GM12878 (cell line): ENCODE measurements around the gene TPPP3. TPM values are rescaled to one million over a fixed set of nuclear protein-coding genes. Genes with fewer than 3 reads are reported as not detected.

Experiments
- ATAC-seq: fragments of 200-7000 bp; cut with Tn5 transposase; 3 replicates; pipeline ENCODE4 v1.9.1; 2020; ENCODE audit warnings: mild to moderate bottlenecking, moderate library complexity
- BruUV-seq: library from RNA; stranded (reverse); fragments of 400-500 nt; replicated peaks from 2 replicates; lab custom pipeline; 2021; lab: Mats Ljungman, UMichigan
- CTCF ChIA-PET: fragments of 300-600 bp; sonication (Branson Sonifier 250); formaldehyde crosslinking; extraction: SDS; loops from one replicate; lab custom pipeline; 2021; ENCODE audit warnings: inconsistent platforms; lab: Yijun Ruan, JAX
- POLR2A ChIA-PET: fragments of 350-600 bp; formaldehyde crosslinking; extraction: SDS; loops from one replicate; lab custom pipeline; 2021; ENCODE audit warnings: inconsistent platforms; lab: Charles Lee
- RAD21 ChIA-PET: fragments of 300-600 bp; sonication (Branson Sonifier 250); formaldehyde crosslinking; loops from one replicate; lab custom pipeline; 2023; ENCODE audit warnings: antibody characterized with exemption; ENCODE audit not compliant: unreplicated experiment; lab: Charles Lee
- SMC1A ChIA-PET: fragments of 300-600 bp; sonication (Branson Sonifier 250); formaldehyde crosslinking; loops from one replicate; lab custom pipeline; 2023; ENCODE audit not compliant: unreplicated experiment, uncharacterized antibody; lab: Charles Lee
- DNase-seq: peaks from one replicate; pipeline ENCODE4 v3.0.0-alpha.2; 2011; ENCODE audit warnings: low read depth, low spot score
- FAIRE-seq: peaks from 3 replicates; lab custom pipeline; 2011; peaks lifted over from hg19 to GRCh38; lab: Jason Lieb, UNC
- H2AFZ ChIP-seq: 2 replicates; pipeline ENCODE4 v1.6.0; 2011; ENCODE audit warnings: low read depth, low read length, control low read depth; ENCODE audit not compliant: control insufficient read depth
- H3K27ac ChIP-seq: 2 replicates; pipeline ENCODE4 v1.5.1; 2011; ENCODE audit warnings: control low read depth; ENCODE audit not compliant: control insufficient read depth, insufficient read depth
- H3K27me3 ChIP-seq, 2 experiments: replicated peaks in 1 of 2; 2 replicates each; pipeline versions ENCODE4 v1.6.0 to v1.6.1; 2011; ENCODE audit warnings: low read length in 1 of 2; ENCODE audit not compliant: control insufficient read depth in 2 of 2, insufficient read depth in 2 of 2
- H3K36me3 ChIP-seq, 2 experiments: 2 replicates each; pipeline ENCODE4 v1.5.1; 2011; ENCODE audit warnings: low read length in 1 of 2; ENCODE audit not compliant: control insufficient read depth in 2 of 2, insufficient read depth in 2 of 2
- H3K4me1 ChIP-seq: 2 replicates; pipeline ENCODE4 v1.6.1; 2011; ENCODE audit warnings: mild to moderate bottlenecking, low read length, moderate library complexity, mixed read lengths; ENCODE audit not compliant: control insufficient read depth, insufficient read depth
- H3K4me2 ChIP-seq: 2 replicates; pipeline ENCODE4 v1.6.0; 2011; ENCODE audit warnings: control low read depth; ENCODE audit not compliant: control insufficient read depth, insufficient read depth
- H3K4me3 ChIP-seq: fragments of 200-600 bp; sonication (generic); 2 replicates; pipeline ENCODE4 v1.5.1; 2016
- H3K79me2 ChIP-seq: 2 replicates; pipeline ENCODE4 v1.6.0; 2011; ENCODE audit warnings: low read length; ENCODE audit not compliant: control insufficient read depth, insufficient read depth
- H3K9ac ChIP-seq: 2 replicates; pipeline ENCODE4 v1.8.0; 2011; ENCODE audit warnings: low read length, control low read depth, mixed read lengths; ENCODE audit not compliant: control insufficient read depth, insufficient read depth
- H3K9me3 ChIP-seq: replicated peaks from 3 replicates; pipeline ENCODE4 v1.5.1; 2011; ENCODE audit warnings: mild to moderate bottlenecking, low read length; ENCODE audit not compliant: control insufficient read depth, insufficient read depth
- H4K20me1 ChIP-seq: 2 replicates; pipeline ENCODE4 v1.6.0; 2011; ENCODE audit not compliant: control insufficient read depth, insufficient read depth
- FOS ChIP-seq: IDR thresholded peaks from 3 replicates; pipeline ENCODE4 v1.6.1; 2011; ENCODE audit warnings: borderline replicate concordance; ENCODE audit not compliant: insufficient read length; ENCODE audit errors: extremely low read depth
- HDAC2 ChIP-seq: fragments of 200-600 bp; sonication (generic); IDR thresholded peaks from 2 replicates; pipeline ENCODE4 v1.6.1; 2017
- HDGF ChIP-seq: fragments of 450-650 bp; IDR thresholded peaks from 2 replicates; pipeline ENCODE4 v1.6.1; 2016; ENCODE audit warnings: antibody characterized with exemption
- POU2F2 ChIP-seq: IDR thresholded peaks from 3 replicates; pipeline ENCODE4 v1.6.1; 2011; ENCODE audit warnings: low read depth, mild to moderate bottlenecking, low read length, borderline replicate concordance
- WGBS: methylation state at CpG from one replicate; pipeline ENCODE4 v1.1.6; 2016; ENCODE audit warnings: low lambda C conversion rate; ENCODE audit not compliant: insufficient replicate concordance, insufficient coverage; ENCODE audit errors: missing lambda C conversion rate; 5-methylcytosine and 5-hydroxymethylcytosine counted together
- in situ Hi-C: fragments of 300-500 bp; cut with MboI; formaldehyde crosslinking; loops from 9 replicates; pipeline ENCODE4 v1.14.3; 2018; ENCODE audit warnings: mixed read lengths
- intact Hi-C: fragments of 100-400 bp; cut with micrococcal nuclease; formaldehyde crosslinking; loops from one replicate; pipeline ENCODE4 v1.14.2; 2022; ENCODE audit not compliant: unreplicated experiment
- polyA plus RNA-seq, 11 experiments: library from polyadenylated mRNA; depleted of rRNA in 4 of 11; unstranded in 6 of 11; stranded (reverse) in 5 of 11; fragments of >200 nt; fragmentation: Nextera tagmentation in 4 of 11; fragmentation: Illumina TruSeq in 1 of 11; extraction: Ambion mirVana in 4 of 11; extraction: Trizol in 1 of 11; gene quantifications; 1 replicate in 1 of 11; 2 replicates in 10 of 11; pipeline versions ENCODE4 v1.2.1 to v1.2.3, GENCODE V29; 2011 to 2016; ENCODE audit warnings: inconsistent platforms in 2 of 11, missing spikeins in 2 of 11, low read depth in 1 of 11
- total RNA-seq, 4 experiments: library from RNA; depleted of rRNA in 3 of 4; stranded (reverse); fragments of >200 nt in 3 of 4; fragmentation: Illumina TruSeq in 1 of 4; extraction: Trizol in 1 of 4; gene quantifications; 2 replicates each; pipeline versions ENCODE4 v1.2.1 to v1.2.3, GENCODE V29; 2013 to 2021
- TF ChIP-seq, protein P1 (sequence below): fragments of 450-650 bp; IDR thresholded peaks from 2 replicates; pipeline ENCODE4 v1.6.1; 2017; ENCODE audit warnings: mild to moderate bottlenecking, low read depth, inconsistent platforms; ENCODE audit not compliant: poor library complexity, severe bottlenecking

TPPP3 gene
- total and polyA plus RNA-seq, 10 of the 15 experiments (the other 5 are each of a cell fraction or from before 2014, with no cell fraction given), result 0.14 TPM; not detected in 9

DNA sequence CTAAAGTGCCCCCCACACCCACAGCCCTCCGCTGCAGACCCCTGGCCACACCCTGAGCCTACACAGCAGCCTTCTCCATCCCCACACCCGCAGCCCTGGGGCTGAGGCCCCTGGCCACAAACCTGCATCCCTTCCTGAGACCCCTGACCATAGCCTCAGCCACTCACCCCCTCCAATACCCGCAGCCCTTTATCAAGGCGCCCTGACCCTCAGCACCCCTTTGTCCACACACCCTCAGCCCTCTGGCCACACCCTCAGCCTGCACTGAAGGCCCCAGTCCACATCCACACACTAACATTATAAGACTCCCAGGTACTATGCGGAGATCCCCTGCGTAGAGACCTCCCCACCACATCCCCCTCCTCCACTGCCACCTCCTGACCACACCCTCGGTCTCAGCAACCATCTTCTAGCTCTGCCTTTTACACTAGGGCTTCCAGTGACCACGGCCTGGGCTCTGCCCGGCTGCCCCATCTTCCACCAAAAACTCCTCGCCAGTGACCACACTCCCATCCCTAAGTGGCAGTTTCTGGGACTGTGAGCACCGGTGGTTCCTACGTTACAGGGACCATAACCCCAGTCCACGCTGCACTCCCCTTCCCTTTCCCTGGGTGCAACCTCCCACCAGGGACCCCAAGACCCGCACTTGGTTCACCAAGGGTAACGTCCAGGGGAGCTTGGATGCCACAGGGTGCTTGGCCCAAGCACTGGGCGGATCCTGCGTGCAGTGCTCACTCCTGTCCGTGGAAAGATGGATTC lies 818 bp downstream of the TPPP3 start:
- FAIRE-seq (no peak), ATAC-seq (no peak), DNase-seq (no peak)
- no peak overlapping the region for H3K4me2 ChIP-seq
- 64% methylated on average over 18 of the region's 18 CpGs for WGBS
- no peak overlapping the region for H3K9ac ChIP-seq
- ChIA-PET SMC1A (interaction anchor here (0.9 kb wide), 1 partner anchor 132 kb away, joined by 3 read pairs; no protein-coding TSS in a partner anchor), POLR2A (no interaction called here), CTCF (interaction anchor here (0.6 to 1.3 kb wide), 2 partner anchors 111 to 171 kb away, joined by 3 read pairs; no protein-coding TSS in a partner anchor), RAD21 (no interaction called here)
- no peaks in the 10 kb centered on the region for H3K79me2 ChIP-seq
- no peak for TF ChIP-seq HDAC2
- no peak for TF ChIP-seq FOS
- TF ChIP-seq POU2F2, result no peak
- TF ChIP-seq, protein P1, sequence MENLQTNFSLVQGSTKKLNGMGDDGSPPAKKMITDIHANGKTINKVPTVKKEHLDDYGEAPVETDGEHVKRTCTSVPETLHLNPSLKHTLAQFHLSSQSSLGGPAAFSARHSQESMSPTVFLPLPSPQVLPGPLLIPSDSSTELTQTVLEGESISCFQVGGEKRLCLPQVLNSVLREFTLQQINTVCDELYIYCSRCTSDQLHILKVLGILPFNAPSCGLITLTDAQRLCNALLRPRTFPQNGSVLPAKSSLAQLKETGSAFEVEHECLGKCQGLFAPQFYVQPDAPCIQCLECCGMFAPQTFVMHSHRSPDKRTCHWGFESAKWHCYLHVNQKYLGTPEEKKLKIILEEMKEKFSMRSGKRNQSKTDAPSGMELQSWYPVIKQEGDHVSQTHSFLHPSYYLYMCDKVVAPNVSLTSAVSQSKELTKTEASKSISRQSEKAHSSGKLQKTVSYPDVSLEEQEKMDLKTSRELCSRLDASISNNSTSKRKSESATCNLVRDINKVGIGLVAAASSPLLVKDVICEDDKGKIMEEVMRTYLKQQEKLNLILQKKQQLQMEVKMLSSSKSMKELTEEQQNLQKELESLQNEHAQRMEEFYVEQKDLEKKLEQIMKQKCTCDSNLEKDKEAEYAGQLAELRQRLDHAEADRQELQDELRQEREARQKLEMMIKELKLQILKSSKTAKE, result no peak
- no peak for TF ChIP-seq HDGF
- peaks cover 6 to 17% of the 10 kb centered on the region in 2 experiments for H3K27me3 ChIP-seq
- intact Hi-C loops, result no loop called here
- no TSS peak for BruUV-seq
- H2AFZ ChIP-seq, result no peak overlapping the region
- no peaks in the 10 kb centered on the region for H3K36me3 ChIP-seq
- no peaks in the 10 kb centered on the region for H4K20me1 ChIP-seq
- in situ Hi-C loops, result no loop called here
- no peaks in the 10 kb centered on the region for H3K4me1 ChIP-seq
- H3K9me3 ChIP-seq, result no peaks in the 10 kb centered on the region
- H3K4me3 ChIP-seq, result no peak overlapping the region
- no peak overlapping the region for H3K27ac ChIP-seq
